Measurements from ENCODE around the gene LHPP. TPM values are rescaled to one million over a fixed set of nuclear protein-coding genes. Genes with fewer than 3 reads are reported as not detected.

LHPP gene
- total RNA-seq, 4 donors from 2014 or later, result 20.3 to 116 (median 22.4) TPM

DNA sequence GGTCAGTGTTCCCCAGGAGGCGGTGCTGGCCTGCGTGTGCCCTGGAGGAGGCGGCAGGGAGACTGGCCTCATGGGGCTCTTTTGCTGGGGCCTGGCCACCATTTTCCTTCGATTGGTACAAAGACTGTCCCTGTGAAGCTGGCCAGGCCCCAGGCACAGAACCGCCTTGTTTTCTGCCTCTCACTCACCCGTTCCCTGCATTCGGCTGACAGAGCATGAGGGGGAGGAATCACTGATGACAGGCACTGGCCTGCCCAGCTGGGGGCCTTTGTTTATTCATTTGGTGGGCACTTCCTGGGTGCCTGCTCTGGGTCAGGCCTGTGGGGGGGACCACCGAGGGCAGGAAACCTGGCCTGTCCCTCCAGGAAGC, 143.4 kb downstream of the LHPP start:
- no peaks in the 10 kb centered on the region for H3K36me3 ChIP-seq
- H3K4me3 ChIP-seq, result no peak overlapping the region
- no peaks in the 10 kb centered on the region for H3K9me3 ChIP-seq
- no peak overlapping the region for H3K27ac ChIP-seq
- 73% methylated on average over 8 of the region's 8 CpGs; no CpG with 5 or more reads in 1 of the 2 donors for WGBS, 2 donors (ENCODE audit: low coverage in 1 of 2)
- H3K4me1 ChIP-seq, result no peaks in the 10 kb centered on the region
- no peak for DNase-seq
- intact Hi-C loops (cut with DNase I; ENCODE audit: low total_unique reads), result no loop called here
- no peak for TF ChIP-seq POLR2A (IDR thresholded peaks at IDR 0.05)
- TF ChIP-seq, protein P1, sequence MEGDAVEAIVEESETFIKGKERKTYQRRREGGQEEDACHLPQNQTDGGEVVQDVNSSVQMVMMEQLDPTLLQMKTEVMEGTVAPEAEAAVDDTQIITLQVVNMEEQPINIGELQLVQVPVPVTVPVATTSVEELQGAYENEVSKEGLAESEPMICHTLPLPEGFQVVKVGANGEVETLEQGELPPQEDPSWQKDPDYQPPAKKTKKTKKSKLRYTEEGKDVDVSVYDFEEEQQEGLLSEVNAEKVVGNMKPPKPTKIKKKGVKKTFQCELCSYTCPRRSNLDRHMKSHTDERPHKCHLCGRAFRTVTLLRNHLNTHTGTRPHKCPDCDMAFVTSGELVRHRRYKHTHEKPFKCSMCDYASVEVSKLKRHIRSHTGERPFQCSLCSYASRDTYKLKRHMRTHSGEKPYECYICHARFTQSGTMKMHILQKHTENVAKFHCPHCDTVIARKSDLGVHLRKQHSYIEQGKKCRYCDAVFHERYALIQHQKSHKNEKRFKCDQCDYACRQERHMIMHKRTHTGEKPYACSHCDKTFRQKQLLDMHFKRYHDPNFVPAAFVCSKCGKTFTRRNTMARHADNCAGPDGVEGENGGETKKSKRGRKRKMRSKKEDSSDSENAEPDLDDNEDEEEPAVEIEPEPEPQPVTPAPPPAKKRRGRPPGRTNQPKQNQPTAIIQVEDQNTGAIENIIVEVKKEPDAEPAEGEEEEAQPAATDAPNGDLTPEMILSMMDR (IDR thresholded peaks at IDR 0.05), result no peak
- no peak for TF ChIP-seq POLR2AphosphoS5 (IDR thresholded peaks at IDR 0.05)
- no peak for TF ChIP-seq EP300 (IDR thresholded peaks at IDR 0.05; ENCODE audit: low read depth)
- H3K27me3 ChIP-seq, result no peaks in the 10 kb centered on the region
- in situ Hi-C loops (cut with MboI; ENCODE audit: low pct_ligation_motif_present in 1 of 4, low pct_unique_long_range_greater_than_20kb in 1 of 4, low sequenced_read_pairs in 3 of 4), result no loop called here

- in situ Hi-C loops (cut with MboI; ENCODE audit: low pct_ligation_motif_present in 1 of 4, low pct_unique_long_range_greater_than_20kb in 1 of 4, low sequenced_read_pairs in 3 of 4) (no loop called here), intact Hi-C loops (cut with DNase I; ENCODE audit: low total_unique reads) (no loop called here)
- H3K27ac ChIP-seq, result no peak overlapping the region
- 77 to 84% methylated on average over 2 to 5 of the region's 5 CpGs for WGBS, 2 donors (ENCODE audit: low coverage in 1 of 2)
- TF ChIP-seq EP300 (IDR thresholded peaks at IDR 0.05; ENCODE audit: low read depth), result no peak
- H3K4me3 ChIP-seq, result no peak overlapping the region
- no peaks in the 10 kb centered on the region for H3K9me3 ChIP-seq
- DNase-seq, result no peak
- no peaks in the 10 kb centered on the region for H3K4me1 ChIP-seq
- no peaks in the 10 kb centered on the region for H3K36me3 ChIP-seq
- no peaks in the 10 kb centered on the region for H3K27me3 ChIP-seq
These were observed 143.8 kb downstream of the LHPP start for GRCh38 chr10:124605481-124605855.

DNA sequence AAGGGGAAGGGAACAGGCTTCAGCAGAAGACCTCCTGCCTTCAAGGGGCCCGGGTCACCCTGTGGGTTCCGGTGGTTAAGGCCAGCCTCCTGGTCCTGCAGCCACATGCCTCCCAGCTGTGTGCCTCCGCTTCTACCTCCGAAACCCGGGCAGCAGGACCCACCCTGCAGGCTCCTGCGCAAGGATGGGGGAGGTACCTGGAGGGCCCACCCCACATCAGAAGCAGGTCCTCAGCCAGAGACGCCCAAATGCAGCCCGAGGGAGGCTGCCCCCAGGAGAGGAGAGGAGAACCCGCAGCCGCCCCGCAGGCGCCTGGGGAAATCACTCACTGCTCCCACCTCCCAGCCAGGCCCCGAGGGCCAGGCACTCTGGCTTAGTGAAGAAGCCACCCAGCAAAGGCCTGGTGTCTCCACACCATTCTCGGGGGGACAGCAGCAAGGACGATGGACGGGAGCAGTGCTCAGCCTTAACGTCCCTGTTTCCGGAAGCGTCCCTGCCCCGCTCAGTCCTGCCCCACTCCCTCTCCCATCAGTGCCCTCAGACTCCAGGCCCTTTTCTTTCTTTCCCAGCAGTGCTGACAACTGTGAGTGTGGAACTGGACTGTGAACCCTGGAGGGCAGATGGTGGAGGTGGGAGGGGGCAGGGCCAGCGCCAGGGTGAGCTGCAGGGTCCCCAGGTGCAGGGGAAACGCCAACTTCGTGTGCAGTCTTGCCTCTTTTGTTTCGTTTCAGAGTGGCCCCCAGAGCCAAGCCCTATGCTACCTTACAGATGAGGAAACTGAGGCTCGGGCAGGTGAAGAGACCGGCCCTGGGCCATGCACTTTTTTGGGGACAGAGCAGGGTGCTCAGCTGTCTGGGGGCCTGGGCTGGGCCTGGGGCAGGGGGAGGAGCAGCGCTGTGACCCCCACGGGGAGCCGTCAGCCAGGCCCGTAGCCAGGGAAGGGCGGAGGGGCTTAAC, 144.5 kb downstream of the LHPP start:
- H3K4me3 ChIP-seq, result no peak overlapping the region
- no peak for DNase-seq
- in situ Hi-C loops (cut with MboI; ENCODE audit: low pct_ligation_motif_present in 1 of 4, low pct_unique_long_range_greater_than_20kb in 1 of 4, low sequenced_read_pairs in 3 of 4) (no loop called here), intact Hi-C loops (cut with DNase I; ENCODE audit: low total_unique reads) (no loop called here)
- H3K4me1 ChIP-seq, result peaks cover 0 to 2% (median 0%) of the 10 kb centered on the region in 4 donors
- no peaks in the 10 kb centered on the region for H3K9me3 ChIP-seq
- H3K36me3 ChIP-seq, result no peaks in the 10 kb centered on the region
- H3K27ac ChIP-seq, result no peak overlapping the region
- TF ChIP-seq POLR2AphosphoS5 (IDR thresholded peaks at IDR 0.05) (no peak), POLR2A (IDR thresholded peaks at IDR 0.05) (no peak), EP300 (IDR thresholded peaks at IDR 0.05; ENCODE audit: low read depth) (no peak)
- TF ChIP-seq, protein P1 (IDR thresholded peaks at IDR 0.05), result no peak
- 80% methylated on average over 31 of the region's 31 CpGs; no CpG with 5 or more reads in 1 of the 2 donors for WGBS, 2 donors (ENCODE audit: low coverage in 1 of 2)
- no peaks in the 10 kb centered on the region for H3K27me3 ChIP-seq

DNA sequence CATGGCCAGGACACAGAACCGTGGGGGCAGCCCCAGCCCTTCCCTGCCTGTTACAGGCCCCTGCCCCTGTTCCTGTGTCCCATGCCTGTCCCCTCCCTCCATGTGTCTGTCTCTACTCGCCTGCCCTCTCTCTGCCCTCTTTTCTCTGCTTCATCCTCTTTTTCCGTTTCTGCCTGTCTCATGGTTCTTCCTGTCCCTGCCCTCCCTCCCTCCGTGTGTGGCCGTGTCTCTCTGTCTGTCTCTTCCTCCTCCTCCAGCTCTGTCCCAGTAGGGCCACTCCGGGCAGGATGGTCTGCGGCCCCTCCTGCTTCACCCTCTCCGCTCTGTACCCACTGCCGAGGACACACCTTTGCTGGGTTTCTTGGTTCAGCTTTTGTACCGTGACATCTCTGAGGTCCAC, 145.2 kb downstream of the LHPP start:
- Histone ChIP-seq H3K36me3 (no peaks in the 10 kb centered on the region), H3K9me3 (no peaks in the 10 kb centered on the region), H3K4me3 (no peak overlapping the region), H3K27ac (no peak overlapping the region), H3K27me3 (no peaks in the 10 kb centered on the region), H3K4me1 (peaks cover 0 to 9% (median 0%) of the 10 kb centered on the region in 4 donors)
- intact Hi-C loops (cut with DNase I; ENCODE audit: low total_unique reads), result no loop called here
- in situ Hi-C loops (cut with MboI; ENCODE audit: low pct_ligation_motif_present in 1 of 4, low pct_unique_long_range_greater_than_20kb in 1 of 4, low sequenced_read_pairs in 3 of 4), result no loop called here
- WGBS, 2 donors (ENCODE audit: low coverage in 1 of 2), result 54 to 57% methylated on average over 7 to 10 of the region's 10 CpGs
- TF ChIP-seq POLR2AphosphoS5 (IDR thresholded peaks at IDR 0.05) (no peak), EP300 (IDR thresholded peaks at IDR 0.05; ENCODE audit: low read depth) (no peak), POLR2A (IDR thresholded peaks at IDR 0.05) (no peak)
- TF ChIP-seq, protein P1 (IDR thresholded peaks at IDR 0.05), result no peak
- DNase-seq, result no peak

Measured in transverse colon (tissue), 4 donors.